ENCODE results near the gene CEACAM19.

The CEACAM19 gene

GRCh38 chr19:44726465-44726864 is 55.2 kb downstream of the CEACAM19 start:
- Mint-ChIP-seq H3K9me3 (no peaks in the 10 kb centered on the region), H3K36me3 (ENCODE audit: low read depth) (no peaks in the 10 kb centered on the region), H3K4me1 (peaks cover 37% of the 10 kb centered on the region), H3K4me3 (no peak overlapping the region), H3K27me3 (peaks cover 2% of the 10 kb centered on the region), H3K27ac (no peak overlapping the region)
- DNase-seq (no peak), ATAC-seq (no peak)

DNA sequence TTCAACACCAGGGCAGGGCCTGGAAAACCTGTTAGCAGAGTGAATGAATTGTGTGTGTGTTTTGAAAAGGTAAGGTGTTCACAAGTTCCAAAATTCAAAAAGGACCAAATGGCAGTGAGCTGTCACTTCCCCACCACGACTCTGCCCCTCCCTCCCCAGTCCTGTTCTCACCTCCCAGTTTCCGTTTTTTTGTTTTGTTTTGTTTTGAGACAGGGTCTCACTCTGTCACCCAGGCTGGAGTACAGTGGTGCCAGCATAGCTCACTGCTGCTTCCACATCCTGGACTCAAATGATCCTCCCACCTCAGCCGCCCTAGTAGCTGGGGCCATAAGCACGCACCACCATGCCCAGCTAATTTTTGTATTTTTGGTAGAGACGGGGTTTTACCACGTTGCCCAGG is 56.9 kb downstream of the CEACAM19 start:
- Mint-ChIP-seq H3K27ac (no peak overlapping the region), H3K4me3 (no peak overlapping the region), H3K9me3 (no peaks in the 10 kb centered on the region), H3K27me3 (peaks cover 2% of the 10 kb centered on the region), H3K36me3 (ENCODE audit: low read depth) (no peaks in the 10 kb centered on the region), H3K4me1 (peaks cover 24% of the 10 kb centered on the region)
- DNase-seq (no peak), ATAC-seq (no peak)

GRCh38 chr19:44729516-44730033 is 58.3 kb downstream of the CEACAM19 start:
- ATAC-seq (no peak), DNase-seq (no peak)
- peaks cover 2% of the 10 kb centered on the region for H3K27me3 Mint-ChIP-seq
- H3K4me1 Mint-ChIP-seq = peaks cover 11% of the 10 kb centered on the region
- H3K9me3 Mint-ChIP-seq = no peaks in the 10 kb centered on the region
- no peak overlapping the region for H3K27ac Mint-ChIP-seq
- peak overlapping the region; percentile 14 for H3K4me3 Mint-ChIP-seq
- no peaks in the 10 kb centered on the region for H3K36me3 Mint-ChIP-seq (ENCODE audit: low read depth)

DNA sequence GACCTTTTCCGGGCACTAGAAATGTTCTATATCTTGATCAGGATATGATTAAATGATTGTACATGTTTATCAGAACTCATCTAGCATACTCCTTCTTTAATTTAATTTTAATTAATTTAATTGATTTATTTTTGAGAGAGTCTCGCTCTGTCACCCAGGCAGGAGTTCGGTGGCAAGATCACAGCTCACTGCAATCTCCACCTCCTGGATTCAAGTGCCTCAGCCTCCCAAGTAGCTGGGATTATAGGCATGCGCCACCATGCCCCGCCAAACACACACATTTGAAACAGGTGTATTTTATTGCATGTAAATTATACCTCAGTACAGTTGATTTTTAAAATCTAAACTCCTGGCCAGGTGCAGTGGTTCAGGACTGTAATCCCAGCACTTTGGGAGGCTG is 59.8 kb downstream of the CEACAM19 start:
- ATAC-seq = no peak
- Mint-ChIP-seq H3K4me1 (peaks cover 12% of the 10 kb centered on the region), H3K36me3 (ENCODE audit: low read depth) (no peaks in the 10 kb centered on the region), H3K27me3 (no peaks in the 10 kb centered on the region), H3K9me3 (no peaks in the 10 kb centered on the region), H3K27ac (no peak overlapping the region), H3K4me3 (no peak overlapping the region)
- no peak for DNase-seq

GRCh38 chr19:44731622-44732021 is 60.3 kb downstream of the CEACAM19 start:
- Mint-ChIP-seq H3K4me3 (no peak overlapping the region), H3K4me1 (peaks cover 12% of the 10 kb centered on the region), H3K27me3 (no peaks in the 10 kb centered on the region), H3K36me3 (ENCODE audit: low read depth) (no peaks in the 10 kb centered on the region), H3K27ac (no peak overlapping the region), H3K9me3 (no peaks in the 10 kb centered on the region)
- no peak for DNase-seq
- no peak for ATAC-seq

DNA sequence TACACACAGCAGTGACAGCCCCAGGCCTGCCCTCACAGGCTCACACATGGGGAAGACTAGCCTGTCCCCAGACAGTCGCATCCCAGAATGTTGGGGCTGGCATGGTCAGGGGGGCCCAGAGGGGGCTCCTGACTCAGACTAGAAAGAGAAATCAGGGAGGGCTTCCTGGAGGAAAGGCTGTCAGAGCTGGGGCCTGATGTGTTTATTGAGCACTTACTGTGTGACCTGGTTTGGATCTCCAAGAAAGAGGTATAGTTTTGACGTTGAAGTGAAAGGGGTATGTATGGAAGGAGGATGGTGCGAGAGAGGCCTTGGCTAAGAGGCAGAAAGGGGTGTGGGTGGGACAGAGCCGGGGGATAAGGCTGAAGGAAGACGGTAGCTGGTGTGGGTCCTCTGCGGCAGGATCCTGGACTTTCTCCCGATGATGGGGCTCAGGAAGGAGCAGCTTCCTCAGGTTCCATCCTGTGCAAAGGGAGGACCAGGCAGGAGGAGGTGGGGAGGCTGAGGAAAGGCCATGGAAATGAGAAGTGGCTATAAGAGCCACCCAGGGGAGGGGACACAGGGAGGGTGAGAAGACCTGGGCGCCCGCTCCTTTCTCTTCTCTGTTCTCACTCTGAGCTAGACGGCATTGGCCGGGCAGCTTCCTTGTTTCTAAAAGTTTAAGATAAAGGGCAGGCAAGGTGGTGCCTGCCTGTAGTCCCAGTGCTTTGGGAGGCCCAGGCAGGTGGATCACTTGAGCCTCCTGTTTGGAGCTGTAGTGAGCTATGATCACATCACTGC is 61.1 kb downstream of the CEACAM19 start:
- Mint-ChIP-seq H3K9me3 (no peaks in the 10 kb centered on the region), H3K4me3 (no peak overlapping the region), H3K36me3 (ENCODE audit: low read depth) (no peaks in the 10 kb centered on the region), H3K27me3 (no peaks in the 10 kb centered on the region), H3K27ac (no peak overlapping the region), H3K4me1 (peaks cover 18% of the 10 kb centered on the region)
- DNase-seq (no peak), ATAC-seq (no peak)
